ENCODE measurements around the gene MROH2A.

- TF ChIP-seq CTCF (IDR thresholded peaks at IDR 0.05): no peak
- no peak for TF ChIP-seq POLR2AphosphoS5 (IDR thresholded peaks at IDR 0.05)
- TF ChIP-seq POLR2A (IDR thresholded peaks at IDR 0.05): no peak
Measured at GRCh38 chr2:233816334-233816733, 38.2 kb downstream of the MROH2A start.

Measured in prostate gland (tissue), 2 donors.